Heart left ventricle (tissue), 13 donors: ENCODE measurements around the gene COL16A1.

ENCODE experiments used
- POLR2A ChIP-seq, 2 donors: fragments of 450-650 bp; IDR thresholded peaks; one replicate each; pipeline ENCODE4 v1.6.1; 2017; ENCODE audit warnings: antibody characterized with exemption in 2 of 2, mild to moderate bottlenecking in 2 of 2, moderate library complexity in 2 of 2
- TF ChIP-seq, protein P1 (sequence below), 12 donors: fragments of 200-600 bp; sonication (generic) in 4 of 12; IDR thresholded peaks; one replicate each; pipeline versions ENCODE4 v1.5.0 to v1.8.0; 2018 to 2022; ENCODE audit warnings: antibody characterized with exemption in 12 of 12, mild to moderate bottlenecking in 5 of 12
- donor health status: ischemic (EF 13 %, LVEDD 7.1; RV severe dilation, severe dysfunction).
- donor health status: DM: no; HTN: yes; CAD: no.
- donor health status: DM: no; HTN: no; CAD: no.
- donor health status: ischemic (EF 25% LVEDD 6.9; RV normal size, moderate dysfunction).
- donor health status: ischemic (EF 25% LVEDD 5.7; RV mildly dilated, moderate dysfunction).
- donor health status: ischemic (EF 35%, LVEDD 5.7; RV mildly dilated, moderate dysfunction).
- donor health status: nonischemic (EF 11% LVEDD 7.7; RV severe dilation, severe dysfunction).
- donor health status: DM: yes; HTN: yes; CAD: no.
- donor health status: PGD.
- donor health status: ischemic (EF 29% LVEDD 5.4; RV normal size, mild dysfunction).
- donor health status: nonischemic (EF 23%, LVEDD 6.1; RV moderate dilation, normal function).

- TF ChIP-seq, protein P1, sequence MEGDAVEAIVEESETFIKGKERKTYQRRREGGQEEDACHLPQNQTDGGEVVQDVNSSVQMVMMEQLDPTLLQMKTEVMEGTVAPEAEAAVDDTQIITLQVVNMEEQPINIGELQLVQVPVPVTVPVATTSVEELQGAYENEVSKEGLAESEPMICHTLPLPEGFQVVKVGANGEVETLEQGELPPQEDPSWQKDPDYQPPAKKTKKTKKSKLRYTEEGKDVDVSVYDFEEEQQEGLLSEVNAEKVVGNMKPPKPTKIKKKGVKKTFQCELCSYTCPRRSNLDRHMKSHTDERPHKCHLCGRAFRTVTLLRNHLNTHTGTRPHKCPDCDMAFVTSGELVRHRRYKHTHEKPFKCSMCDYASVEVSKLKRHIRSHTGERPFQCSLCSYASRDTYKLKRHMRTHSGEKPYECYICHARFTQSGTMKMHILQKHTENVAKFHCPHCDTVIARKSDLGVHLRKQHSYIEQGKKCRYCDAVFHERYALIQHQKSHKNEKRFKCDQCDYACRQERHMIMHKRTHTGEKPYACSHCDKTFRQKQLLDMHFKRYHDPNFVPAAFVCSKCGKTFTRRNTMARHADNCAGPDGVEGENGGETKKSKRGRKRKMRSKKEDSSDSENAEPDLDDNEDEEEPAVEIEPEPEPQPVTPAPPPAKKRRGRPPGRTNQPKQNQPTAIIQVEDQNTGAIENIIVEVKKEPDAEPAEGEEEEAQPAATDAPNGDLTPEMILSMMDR (IDR thresholded peaks at IDR 0.05), result no peak
- TF ChIP-seq POLR2A (IDR thresholded peaks at IDR 0.05), result no peak
These were observed 12.4 kb downstream of the COL16A1 start for GRCh38 chr1:31691446-31691845.
